Measurements from ENCODE around the gene FAM76A.

- no peak for TF ChIP-seq CTCF (IDR thresholded peaks at IDR 0.05; ENCODE audit: insufficient read depth, low read depth, low read length)
- no peak for TF ChIP-seq EZH2 (IDR thresholded peaks at IDR 0.05; ENCODE audit: insufficient read depth, low read length)
Observed at GRCh38 chr1:27705545-27705944, 20.2 kb upstream of the FAM76A start.
